ENCODE data around the gene MSI2. TPM values are rescaled to one million over a fixed set of nuclear protein-coding genes. Genes with fewer than 3 reads are reported as not detected.

The MSI2 gene
- total RNA-seq, 2 donors from 2014 or later = 53.1 to 74.0 TPM

DNA sequence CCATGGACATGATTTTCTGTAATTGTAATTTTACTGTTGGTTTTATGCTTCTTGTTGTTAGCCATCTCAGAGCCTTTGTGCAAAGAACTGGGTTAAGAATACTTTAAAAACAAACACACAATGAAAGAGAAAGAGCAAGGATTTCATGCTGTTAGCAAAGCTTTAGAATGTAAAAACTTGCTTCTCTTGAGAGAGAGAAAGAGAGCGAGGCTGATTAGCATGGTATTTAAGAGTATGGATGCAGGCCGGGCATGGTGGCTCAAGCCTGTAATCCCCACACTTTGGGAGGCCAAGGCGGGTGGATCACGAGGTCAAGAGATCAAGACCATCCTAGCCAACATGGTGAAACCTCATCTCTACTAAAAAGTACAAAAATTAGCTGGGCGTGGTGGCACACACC is 76.2 kb downstream of the MSI2 start:
- no peak overlapping the region for H3K27ac ChIP-seq
- intact Hi-C loops (cut with DNase I) = no loop called here
- H3K4me1 ChIP-seq (replicated peaks) = no peaks in the 10 kb centered on the region
- H3K4me3 ChIP-seq = no peak overlapping the region
- no peaks in the 10 kb centered on the region for H3K9me3 ChIP-seq
- DNase-seq (ENCODE audit: low spot score) = no peak
- no peaks in the 10 kb centered on the region for H3K27me3 ChIP-seq (replicated peaks; ENCODE audit: insufficient read depth)
- WGBS = 94% methylated on average over 5 of the region's 5 CpGs
- TF ChIP-seq POLR2A (IDR thresholded peaks at IDR 0.05) (no peak), POLR2AphosphoS5 (IDR thresholded peaks at IDR 0.05) (no peak)
- TF ChIP-seq, protein P1, sequence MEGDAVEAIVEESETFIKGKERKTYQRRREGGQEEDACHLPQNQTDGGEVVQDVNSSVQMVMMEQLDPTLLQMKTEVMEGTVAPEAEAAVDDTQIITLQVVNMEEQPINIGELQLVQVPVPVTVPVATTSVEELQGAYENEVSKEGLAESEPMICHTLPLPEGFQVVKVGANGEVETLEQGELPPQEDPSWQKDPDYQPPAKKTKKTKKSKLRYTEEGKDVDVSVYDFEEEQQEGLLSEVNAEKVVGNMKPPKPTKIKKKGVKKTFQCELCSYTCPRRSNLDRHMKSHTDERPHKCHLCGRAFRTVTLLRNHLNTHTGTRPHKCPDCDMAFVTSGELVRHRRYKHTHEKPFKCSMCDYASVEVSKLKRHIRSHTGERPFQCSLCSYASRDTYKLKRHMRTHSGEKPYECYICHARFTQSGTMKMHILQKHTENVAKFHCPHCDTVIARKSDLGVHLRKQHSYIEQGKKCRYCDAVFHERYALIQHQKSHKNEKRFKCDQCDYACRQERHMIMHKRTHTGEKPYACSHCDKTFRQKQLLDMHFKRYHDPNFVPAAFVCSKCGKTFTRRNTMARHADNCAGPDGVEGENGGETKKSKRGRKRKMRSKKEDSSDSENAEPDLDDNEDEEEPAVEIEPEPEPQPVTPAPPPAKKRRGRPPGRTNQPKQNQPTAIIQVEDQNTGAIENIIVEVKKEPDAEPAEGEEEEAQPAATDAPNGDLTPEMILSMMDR (IDR thresholded peaks at IDR 0.05) = no peak
- H3K36me3 ChIP-seq = no peaks in the 10 kb centered on the region

DNA sequence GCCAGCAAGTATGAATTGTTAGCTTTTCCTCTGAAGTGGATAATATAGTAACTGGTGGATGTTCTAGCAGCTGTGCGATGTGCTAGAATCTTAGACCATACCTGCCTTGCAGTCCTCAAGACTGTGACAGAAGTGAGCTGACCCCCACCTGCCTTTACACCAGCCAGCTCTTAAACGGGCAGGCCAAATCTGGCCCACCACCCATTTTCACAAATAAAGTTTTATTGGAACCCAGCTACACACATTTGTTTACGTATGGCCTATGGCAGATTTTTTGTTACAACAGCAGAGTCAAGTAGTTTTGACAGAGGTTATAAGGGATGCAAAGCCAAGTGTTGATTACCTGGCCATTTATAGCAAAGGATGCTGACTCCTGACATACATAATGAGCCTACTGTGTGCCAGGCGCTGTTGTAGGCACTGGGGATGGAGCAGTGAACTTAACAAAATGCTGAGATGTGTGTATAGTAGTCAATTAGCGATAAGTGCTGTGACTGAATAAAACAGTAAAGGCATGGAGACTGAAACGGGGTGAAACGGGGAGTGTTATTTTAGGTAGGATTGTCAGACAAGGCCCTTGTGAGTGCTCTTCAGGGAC is 79.0 kb downstream of the MSI2 start:
- H3K36me3 ChIP-seq = no peaks in the 10 kb centered on the region
- intact Hi-C loops (cut with DNase I) = no loop called here
- H3K27me3 ChIP-seq (replicated peaks; ENCODE audit: insufficient read depth) = no peaks in the 10 kb centered on the region
- TF ChIP-seq, protein P1 (IDR thresholded peaks at IDR 0.05) = no peak
- TF ChIP-seq POLR2AphosphoS5 (IDR thresholded peaks at IDR 0.05) = no peak
- no peak for TF ChIP-seq POLR2A (IDR thresholded peaks at IDR 0.05)
- no peak overlapping the region for H3K27ac ChIP-seq
- no peaks in the 10 kb centered on the region for H3K4me1 ChIP-seq (replicated peaks)
- H3K4me3 ChIP-seq = no peak overlapping the region
- no peaks in the 10 kb centered on the region for H3K9me3 ChIP-seq
- 91% methylated on average over 7 of the region's 7 CpGs for WGBS
- no peak for DNase-seq (ENCODE audit: low spot score)

DNA sequence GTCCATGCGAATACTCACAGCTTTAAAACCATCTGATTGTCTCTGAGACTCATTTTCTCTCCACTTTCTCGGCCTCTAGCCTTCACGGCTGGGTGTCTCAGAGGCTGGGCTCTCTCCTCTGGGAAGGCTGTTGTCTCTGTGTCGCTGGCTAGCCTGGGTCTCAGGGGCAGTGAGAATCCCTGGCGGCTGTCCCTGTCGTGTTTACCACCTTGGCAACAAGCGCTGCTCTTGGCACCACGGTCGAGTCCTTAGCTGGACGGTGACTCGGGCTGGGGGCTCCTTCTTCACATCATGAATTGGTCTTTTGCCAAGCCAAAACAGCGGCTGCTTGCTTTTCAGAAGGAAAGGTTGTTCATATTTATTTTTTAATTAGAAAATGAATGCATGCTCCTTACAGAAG is 81.1 kb downstream of the MSI2 start:
- Histone ChIP-seq H3K9me3 (no peaks in the 10 kb centered on the region), H3K4me1 (replicated peaks) (no peaks in the 10 kb centered on the region), H3K4me3 (no peak overlapping the region), H3K27ac (no peak overlapping the region), H3K27me3 (replicated peaks; ENCODE audit: insufficient read depth) (no peaks in the 10 kb centered on the region), H3K36me3 (no peaks in the 10 kb centered on the region)
- intact Hi-C loops (cut with DNase I) = no loop called here
- TF ChIP-seq POLR2A (IDR thresholded peaks at IDR 0.05) (no peak), POLR2AphosphoS5 (IDR thresholded peaks at IDR 0.05) (no peak)
- TF ChIP-seq, protein P1 (IDR thresholded peaks at IDR 0.05) = no peak
- WGBS = 61% methylated on average over 12 of the region's 12 CpGs
- DNase-seq (ENCODE audit: low spot score) = no peak

DNA sequence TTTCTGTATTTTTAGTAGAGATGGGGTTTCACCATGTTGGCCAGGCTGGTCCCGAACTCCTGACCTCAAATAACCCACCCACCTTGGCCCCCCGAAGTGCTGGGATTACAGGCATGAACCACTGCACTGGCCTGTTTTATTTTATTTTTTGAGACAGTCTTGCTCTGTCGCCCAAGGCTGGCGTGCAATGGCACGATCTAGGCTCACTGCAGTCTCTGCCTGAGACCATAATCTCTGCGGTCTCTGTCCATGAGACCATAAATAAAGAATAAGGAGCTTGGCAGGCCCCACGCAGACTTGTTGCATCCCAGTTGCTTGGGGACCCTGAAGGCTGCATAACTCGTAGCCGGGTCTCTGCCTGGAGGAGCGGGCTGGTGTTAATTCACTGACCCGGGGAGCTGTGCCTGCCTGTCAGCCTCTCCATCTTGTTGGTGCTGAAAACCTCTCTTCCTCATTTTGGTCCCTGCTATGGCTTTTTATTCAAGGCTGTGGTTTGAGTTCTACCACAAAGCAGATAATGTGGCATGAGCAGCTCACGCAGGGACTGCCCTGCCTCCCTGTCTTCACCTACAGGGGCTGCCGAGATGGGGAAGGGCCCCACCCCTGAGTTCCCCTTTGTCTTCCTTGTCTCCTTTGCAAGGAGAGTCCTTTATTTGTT is 82.1 kb downstream of the MSI2 start:
- H3K4me3 ChIP-seq = no peak overlapping the region
- intact Hi-C loops (cut with DNase I) = no loop called here
- 74% methylated on average over 13 of the region's 13 CpGs for WGBS
- TF ChIP-seq POLR2AphosphoS5 (IDR thresholded peaks at IDR 0.05) (no peak), POLR2A (IDR thresholded peaks at IDR 0.05) (no peak)
- TF ChIP-seq, protein P1 (IDR thresholded peaks at IDR 0.05) = no peak
- no peaks in the 10 kb centered on the region for H3K36me3 ChIP-seq
- no peaks in the 10 kb centered on the region for H3K4me1 ChIP-seq (replicated peaks)
- H3K27ac ChIP-seq = no peak overlapping the region
- DNase-seq (ENCODE audit: low spot score) = no peak
- no peaks in the 10 kb centered on the region for H3K9me3 ChIP-seq
- H3K27me3 ChIP-seq (replicated peaks; ENCODE audit: insufficient read depth) = no peaks in the 10 kb centered on the region
